IMR-90 (cell line): ENCODE measurements around the gene KCNK15. TPM values are rescaled to one million over a fixed set of nuclear protein-coding genes. Genes with fewer than 3 reads are reported as not detected.
"Not testable (repeated sequence)": the region's sequence is repeated elsewhere in the genome, so short reads cannot be mapped to it uniquely, and the experiment has no call there.

Source experiments
- ATAC-seq: fragments of 200-7000 bp; cut with Tn5 transposase; 2 replicates; pipeline ENCODE4 v1.9.1; 2020; ENCODE audit warnings: low read depth, mild to moderate bottlenecking, moderate library complexity
- BruUV-seq: library from RNA; stranded (reverse); fragments of 400-500 nt; replicated peaks from 2 replicates; lab custom pipeline; 2021; lab: Mats Ljungman, UMichigan
- CTCF ChIA-PET: fragments of 300-600 bp; formaldehyde crosslinking; extraction: SDS; loops from one replicate; lab custom pipeline; 2021; ENCODE audit warnings: antibody characterized with exemption; lab: Yijun Ruan, JAX
- POLR2A ChIA-PET: fragments of 300-600 bp; sonication (Branson Sonifier 250); formaldehyde crosslinking; loops from one replicate; lab custom pipeline; 2022; ENCODE audit warnings: antibody characterized with exemption; ENCODE audit not compliant: unreplicated experiment; lab: Charles Lee
- DNase-seq: peaks from one replicate; pipeline ENCODE4 v3.0.0; 2013
- H2AFZ ChIP-seq: replicated peaks from 2 replicates; pipeline ENCODE3; 2013; ENCODE audit warnings: low read length, mild to moderate bottlenecking; ENCODE audit not compliant: poor library complexity
- H2AK5ac ChIP-seq: 2 replicates; pipeline ENCODE4 v1.6.1; 2013; ENCODE audit warnings: low read depth, low read length, inconsistent platforms
- H2AK9ac ChIP-seq: replicated peaks from 2 replicates; pipeline ENCODE3; 2013; ENCODE audit warnings: mild to moderate bottlenecking, low read depth, low read length, moderate library complexity; ENCODE audit not compliant: poor library complexity
- H2BK120ac ChIP-seq: 2 replicates; pipeline ENCODE4 v1.6.1; 2013; ENCODE audit warnings: low read depth, low read length, inconsistent platforms
- H2BK15ac ChIP-seq: 3 replicates; pipeline ENCODE4 v1.6.1; 2013; ENCODE audit warnings: low read depth, low read length, inconsistent platforms
- H2BK20ac ChIP-seq: 2 replicates; pipeline ENCODE4 v1.6.1; 2013; ENCODE audit warnings: low read depth, mild to moderate bottlenecking, inconsistent platforms, low read length, moderate library complexity
- H2BK5ac ChIP-seq: 2 replicates; pipeline ENCODE4 v1.6.1; 2013; ENCODE audit warnings: mild to moderate bottlenecking, low read depth, low read length, inconsistent platforms; ENCODE audit not compliant: poor library complexity, severe bottlenecking
- H3K14ac ChIP-seq: replicated peaks from 2 replicates; pipeline ENCODE4 v1.6.1; 2013; ENCODE audit warnings: low read depth, low read length, inconsistent platforms
- H3K18ac ChIP-seq: 2 replicates; pipeline ENCODE4 v1.6.1; 2013; ENCODE audit warnings: low read depth, low read length, control low read depth
- H3K23ac ChIP-seq: 2 replicates; pipeline ENCODE4 v1.6.1; 2013; ENCODE audit warnings: low read depth, low read length, inconsistent platforms
- H3K27ac ChIP-seq: 2 replicates; pipeline ENCODE4 v1.5.1; 2013; ENCODE audit warnings: mild to moderate bottlenecking, control low read depth, low read length; ENCODE audit not compliant: insufficient read depth
- H3K27me3 ChIP-seq: 2 replicates; pipeline ENCODE4 v1.6.1; 2013; ENCODE audit warnings: low read length; ENCODE audit not compliant: control insufficient read depth, insufficient read depth
- H3K36me3 ChIP-seq: 2 replicates; pipeline ENCODE4 v1.6.1; 2013; ENCODE audit warnings: low read length, mixed read lengths; ENCODE audit not compliant: control insufficient read depth, insufficient read depth
- H3K4ac ChIP-seq: 2 replicates; pipeline ENCODE4 v1.6.1; 2013; ENCODE audit warnings: low read depth, low read length, inconsistent platforms
- H3K4me1 ChIP-seq: 2 replicates; pipeline ENCODE4 v1.6.1; 2013; ENCODE audit warnings: low read length, mixed read lengths; ENCODE audit not compliant: control insufficient read depth, insufficient read depth
- H3K4me2 ChIP-seq: 2 replicates; pipeline ENCODE4 v1.6.1; 2013; ENCODE audit warnings: low read depth, mild to moderate bottlenecking, control low read depth, low read length, moderate library complexity
- H3K4me3 ChIP-seq: 2 replicates; pipeline ENCODE4 v1.5.1; 2013; ENCODE audit warnings: low read depth, mild to moderate bottlenecking, control low read depth, low read length, moderate library complexity; ENCODE audit not compliant: insufficient read depth
- H3K56ac ChIP-seq: 2 replicates; pipeline ENCODE4 v1.6.1; 2013; ENCODE audit warnings: low read length, inconsistent platforms; ENCODE audit not compliant: insufficient read depth; ENCODE audit errors: extremely low read depth
- H3K79me1 ChIP-seq, 2 experiments: 2 replicates each; pipeline ENCODE4 v1.6.1; 2013; ENCODE audit warnings: low read length in 2 of 2, inconsistent platforms in 1 of 2, low read depth in 1 of 2
- H3K9ac ChIP-seq: 2 replicates; pipeline ENCODE4 v1.6.1; 2013; ENCODE audit warnings: low read depth, low read length, control low read depth
- H3K9me1 ChIP-seq: 2 replicates; pipeline ENCODE4 v1.6.1; 2013; ENCODE audit warnings: low read length, inconsistent platforms; ENCODE audit not compliant: insufficient read depth
- H3K9me3 ChIP-seq: 2 replicates; pipeline ENCODE4 v1.6.1; 2013; ENCODE audit warnings: low read length; ENCODE audit not compliant: control insufficient read depth, insufficient read depth
- H4K20me1 ChIP-seq: 2 replicates; pipeline ENCODE4 v1.6.1; 2013; ENCODE audit warnings: low read length, inconsistent platforms; ENCODE audit not compliant: insufficient read depth
- H4K5ac ChIP-seq: 2 replicates; pipeline ENCODE4 v1.6.1; 2013; ENCODE audit warnings: mild to moderate bottlenecking, low read depth, low read length, control low read depth
- H4K8ac ChIP-seq, 2 experiments: 2 replicates each; pipeline ENCODE4 v1.6.1; 2013; ENCODE audit warnings: low read depth in 2 of 2, low read length in 2 of 2, control low read depth in 1 of 2, inconsistent platforms in 1 of 2
- H4K91ac ChIP-seq: 2 replicates; pipeline ENCODE4 v1.6.1; 2013; ENCODE audit warnings: low read depth, low read length, inconsistent platforms; ENCODE audit not compliant: insufficient read depth
- CEBPB ChIP-seq: IDR thresholded peaks from 2 replicates; pipeline ENCODE4 v1.6.1; 2012; ENCODE audit warnings: low read depth, low read length, improper control_type of control experiment
- POLR2A ChIP-seq: IDR thresholded peaks from 2 replicates; pipeline ENCODE4 v1.6.1; 2012; ENCODE audit warnings: mild to moderate bottlenecking, low read depth, low read length
- SMC3 ChIP-seq: fragments of 150-350 bp; IDR thresholded peaks from 2 replicates; pipeline ENCODE4 v1.6.1; 2016; ENCODE audit warnings: low read depth, mild to moderate bottlenecking, antibody characterized with exemption, low read length, moderate library complexity
- WGBS, 2 experiments: methylation state at CpG; one replicate each; pipeline versions ENCODE4 v1.1.5 to v1.1.7; 2013; ENCODE audit warnings: missing lambda C conversion rate in 2 of 2; ENCODE audit not compliant: insufficient read length in 1 of 2; ENCODE audit errors: extremely low coverage in 2 of 2; 5-methylcytosine and 5-hydroxymethylcytosine counted together
- dilution Hi-C: fragments of 300-500 bp; cut with HindIII; formaldehyde crosslinking; loops from one replicate; pipeline ENCODE4 v1.14.3; 2018; ENCODE audit warnings: low sequenced_read_pairs; ENCODE audit not compliant: unreplicated experiment
- in situ Hi-C: fragments of 300-500 bp; cut with MboI; formaldehyde crosslinking; loops from 3 replicates; pipeline ENCODE4 v1.14.3; 2019; ENCODE audit warnings: low sequenced_read_pairs, inconsistent platforms, mixed read lengths
- intact Hi-C: fragments of 100-400 bp; cut with micrococcal nuclease; formaldehyde crosslinking; loops from 2 replicates; pipeline ENCODE4 v1.10.0; 2022
- polyA plus RNA-seq, 3 experiments: library from polyadenylated mRNA; depleted of rRNA; stranded (reverse); fragments of >200 nt; gene quantifications; 2 replicates each; pipeline ENCODE4 v1.2.3, GENCODE V29; 2012; ENCODE audit warnings: low replicate concordance in 1 of 3
- total RNA-seq: library from RNA; depleted of rRNA; stranded (reverse); fragments of >200 nt; gene quantifications from 2 replicates; pipeline ENCODE4 v1.2.3, GENCODE V29; 2012

The KCNK15 gene
- total and polyA plus RNA-seq, 2 of the 4 experiments (the other 2 are of a cell fraction), result not detected

- Histone ChIP-seq H2BK20ac (no peak overlapping the region), H3K4me3 (no peak overlapping the region), H3K18ac (no peak overlapping the region), H3K4me2 (no peak overlapping the region), H2AK5ac (no peak overlapping the region), H3K14ac (no peak overlapping the region), H2BK120ac (no peak overlapping the region), H3K27me3 (peaks cover 32% of the 10 kb centered on the region), H3K4ac (no peak overlapping the region), H3K23ac (no peak overlapping the region), H4K20me1 (no peaks in the 10 kb centered on the region), H3K9ac (no peak overlapping the region), H3K27ac (no peak overlapping the region), H3K56ac (no peak overlapping the region), H2AK9ac (no peak overlapping the region), H3K79me1 (no peaks in the 10 kb centered on the region), H3K9me3 (no peaks in the 10 kb centered on the region), H3K4me1 (no peaks in the 10 kb centered on the region), H2BK5ac (no peak overlapping the region), H3K36me3 (no peaks in the 10 kb centered on the region), H2AFZ (no peak overlapping the region), H2BK15ac (no peak overlapping the region), H4K91ac (no peak overlapping the region), H3K9me1 (peaks cover 4% of the 10 kb centered on the region; the same call in 1 of the 2 replicates), H4K5ac (no peak overlapping the region), H4K8ac (no peak overlapping the region)
- DNase-seq (no peak), ATAC-seq (no peak)
- intact Hi-C loops, result no loop called here
- POLR2A ChIA-PET, result no interaction called here
- 67% methylated on average over 1 of the region's 10 CpGs; no CpG with 5 or more reads in 1 of the 2 experiments for WGBS, 2 experiments
- TF ChIP-seq SMC3 (no peak), CEBPB (no peak), POLR2A (no peak)
- in situ Hi-C loops, result no loop called here
- BruUV-seq, result no TSS peak
- dilution Hi-C loops, result no loop called here
- CTCF ChIA-PET, result no interaction called here
These were observed 16.9 kb downstream of the KCNK15 start for GRCh38 chr20:44762466-44763140.

GRCh38 chr20:44763798-44764197, 18.1 kb downstream of the KCNK15 start:
- CTCF ChIA-PET, H3K9me1 ChIP-seq, H4K20me1 ChIP-seq, H2BK5ac ChIP-seq, H4K91ac ChIP-seq, H3K27ac ChIP-seq, dilution Hi-C loops, H3K18ac ChIP-seq, H2AFZ ChIP-seq, in situ Hi-C loops, BruUV-seq, intact Hi-C loops, H3K4me1 ChIP-seq, H3K9me3 ChIP-seq, ATAC-seq, H4K8ac ChIP-seq, POLR2A ChIA-PET, H3K4me3 ChIP-seq, H2BK20ac ChIP-seq, H3K9ac ChIP-seq, H2AK5ac ChIP-seq, H2BK15ac ChIP-seq, DNase-seq, H3K79me1 ChIP-seq, H3K14ac ChIP-seq, H3K23ac ChIP-seq, H2AK9ac ChIP-seq, H4K5ac ChIP-seq, H3K56ac ChIP-seq, H3K4ac ChIP-seq, H2BK120ac ChIP-seq, H3K36me3 ChIP-seq, H3K4me2 ChIP-seq: not testable (repeated sequence)
- H3K27me3 ChIP-seq, result peaks cover 27% of the 10 kb centered on the region
- WGBS, 2 experiments, result no CpG with 5 or more reads among the region's 3 CpGs
